ENCODE data around the gene DOCK9. TPM values are rescaled to one million over a fixed set of nuclear protein-coding genes. Genes with fewer than 3 reads are reported as not detected.

Gene DOCK9
- total RNA-seq, 1 experiment from 2014 or later = 36.6 TPM

DNA sequence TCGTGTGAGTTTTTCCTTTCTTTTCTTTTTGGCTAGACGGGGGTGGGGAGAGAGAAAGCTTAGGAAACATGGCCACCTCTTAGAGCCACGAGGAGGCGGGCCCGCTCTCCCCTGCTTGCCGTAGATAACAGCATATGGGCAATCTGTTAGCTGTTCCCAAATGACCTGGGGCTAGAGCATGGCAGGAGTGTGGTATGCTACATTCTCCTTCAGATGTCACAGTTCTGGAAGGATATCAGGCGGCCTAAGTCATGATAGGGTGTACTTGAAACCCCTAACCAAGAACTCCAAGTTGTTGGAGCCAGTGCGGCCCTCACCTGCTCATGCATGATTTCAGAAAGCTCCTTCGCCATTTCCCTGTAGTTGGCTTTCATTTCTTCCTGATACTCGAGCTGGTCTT, 181.1 kb downstream of the DOCK9 start (continued):
- TF ChIP-seq, protein P1, sequence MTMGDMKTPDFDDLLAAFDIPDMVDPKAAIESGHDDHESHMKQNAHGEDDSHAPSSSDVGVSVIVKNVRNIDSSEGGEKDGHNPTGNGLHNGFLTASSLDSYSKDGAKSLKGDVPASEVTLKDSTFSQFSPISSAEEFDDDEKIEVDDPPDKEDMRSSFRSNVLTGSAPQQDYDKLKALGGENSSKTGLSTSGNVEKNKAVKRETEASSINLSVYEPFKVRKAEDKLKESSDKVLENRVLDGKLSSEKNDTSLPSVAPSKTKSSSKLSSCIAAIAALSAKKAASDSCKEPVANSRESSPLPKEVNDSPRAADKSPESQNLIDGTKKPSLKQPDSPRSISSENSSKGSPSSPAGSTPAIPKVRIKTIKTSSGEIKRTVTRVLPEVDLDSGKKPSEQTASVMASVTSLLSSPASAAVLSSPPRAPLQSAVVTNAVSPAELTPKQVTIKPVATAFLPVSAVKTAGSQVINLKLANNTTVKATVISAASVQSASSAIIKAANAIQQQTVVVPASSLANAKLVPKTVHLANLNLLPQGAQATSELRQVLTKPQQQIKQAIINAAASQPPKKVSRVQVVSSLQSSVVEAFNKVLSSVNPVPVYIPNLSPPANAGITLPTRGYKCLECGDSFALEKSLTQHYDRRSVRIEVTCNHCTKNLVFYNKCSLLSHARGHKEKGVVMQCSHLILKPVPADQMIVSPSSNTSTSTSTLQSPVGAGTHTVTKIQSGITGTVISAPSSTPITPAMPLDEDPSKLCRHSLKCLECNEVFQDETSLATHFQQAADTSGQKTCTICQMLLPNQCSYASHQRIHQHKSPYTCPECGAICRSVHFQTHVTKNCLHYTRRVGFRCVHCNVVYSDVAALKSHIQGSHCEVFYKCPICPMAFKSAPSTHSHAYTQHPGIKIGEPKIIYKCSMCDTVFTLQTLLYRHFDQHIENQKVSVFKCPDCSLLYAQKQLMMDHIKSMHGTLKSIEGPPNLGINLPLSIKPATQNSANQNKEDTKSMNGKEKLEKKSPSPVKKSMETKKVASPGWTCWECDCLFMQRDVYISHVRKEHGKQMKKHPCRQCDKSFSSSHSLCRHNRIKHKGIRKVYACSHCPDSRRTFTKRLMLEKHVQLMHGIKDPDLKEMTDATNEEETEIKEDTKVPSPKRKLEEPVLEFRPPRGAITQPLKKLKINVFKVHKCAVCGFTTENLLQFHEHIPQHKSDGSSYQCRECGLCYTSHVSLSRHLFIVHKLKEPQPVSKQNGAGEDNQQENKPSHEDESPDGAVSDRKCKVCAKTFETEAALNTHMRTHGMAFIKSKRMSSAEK (CRISPR knock-in tag; IDR thresholded peaks at IDR 0.05; ENCODE audit: borderline replicate concordance) = no peak
- TF ChIP-seq ESRRA (CRISPR knock-in tag; IDR thresholded peaks at IDR 0.05; ENCODE audit: borderline replicate concordance) = no peak

DNA sequence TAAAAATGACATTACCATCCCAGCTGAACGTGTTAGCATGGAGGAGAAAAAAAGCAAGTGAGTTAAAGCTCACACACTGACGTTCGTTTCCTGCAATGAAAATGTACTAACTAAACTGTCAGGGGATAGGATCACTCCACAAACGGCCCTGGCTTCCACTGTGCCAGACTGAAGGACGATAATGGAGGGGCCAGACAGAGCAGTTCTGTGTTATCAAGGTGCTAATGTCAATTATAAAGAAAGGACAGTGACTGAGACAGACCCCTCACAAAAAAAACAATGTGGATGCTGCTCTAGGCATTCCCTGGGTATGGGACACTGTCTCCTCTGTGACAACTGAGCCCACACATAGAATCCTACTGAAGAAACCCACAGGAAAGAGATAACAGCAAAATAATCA, 181.7 kb downstream of the DOCK9 start:
- CTCF ChIA-PET = interaction anchor here (1.1 to 1.7 kb wide), 3 partner anchors 31 to 233 kb away, joined by 3 to 4 read pairs (median 3); no protein-coding TSS in a partner anchor
- Mint-ChIP-seq H3K27ac (no peak overlapping the region), H3K9me3 (no peaks in the 10 kb centered on the region; the same call in 1 of the 2 replicates), H3K27me3 (ENCODE audit: low read depth) (no peaks in the 10 kb centered on the region), H3K4me3 (no peak overlapping the region), H3K36me3 (peaks cover 6% of the 10 kb centered on the region; the same call in 1 of the 2 replicates), H3K4me1 (no peaks in the 10 kb centered on the region)
- no peak for ATAC-seq
- no peak for TF ChIP-seq TCF7 (CRISPR knock-in tag; IDR thresholded peaks at IDR 0.05; ENCODE audit: low read depth)
- TF ChIP-seq, protein P2, sequence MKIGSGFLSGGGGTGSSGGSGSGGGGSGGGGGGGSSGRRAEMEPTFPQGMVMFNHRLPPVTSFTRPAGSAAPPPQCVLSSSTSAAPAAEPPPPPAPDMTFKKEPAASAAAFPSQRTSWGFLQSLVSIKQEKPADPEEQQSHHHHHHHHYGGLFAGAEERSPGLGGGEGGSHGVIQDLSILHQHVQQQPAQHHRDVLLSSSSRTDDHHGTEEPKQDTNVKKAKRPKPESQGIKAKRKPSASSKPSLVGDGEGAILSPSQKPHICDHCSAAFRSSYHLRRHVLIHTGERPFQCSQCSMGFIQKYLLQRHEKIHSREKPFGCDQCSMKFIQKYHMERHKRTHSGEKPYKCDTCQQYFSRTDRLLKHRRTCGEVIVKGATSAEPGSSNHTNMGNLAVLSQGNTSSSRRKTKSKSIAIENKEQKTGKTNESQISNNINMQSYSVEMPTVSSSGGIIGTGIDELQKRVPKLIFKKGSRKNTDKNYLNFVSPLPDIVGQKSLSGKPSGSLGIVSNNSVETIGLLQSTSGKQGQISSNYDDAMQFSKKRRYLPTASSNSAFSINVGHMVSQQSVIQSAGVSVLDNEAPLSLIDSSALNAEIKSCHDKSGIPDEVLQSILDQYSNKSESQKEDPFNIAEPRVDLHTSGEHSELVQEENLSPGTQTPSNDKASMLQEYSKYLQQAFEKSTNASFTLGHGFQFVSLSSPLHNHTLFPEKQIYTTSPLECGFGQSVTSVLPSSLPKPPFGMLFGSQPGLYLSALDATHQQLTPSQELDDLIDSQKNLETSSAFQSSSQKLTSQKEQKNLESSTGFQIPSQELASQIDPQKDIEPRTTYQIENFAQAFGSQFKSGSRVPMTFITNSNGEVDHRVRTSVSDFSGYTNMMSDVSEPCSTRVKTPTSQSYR (CRISPR knock-in tag; IDR thresholded peaks at IDR 0.05) = no peak
- TF ChIP-seq, protein P3, sequence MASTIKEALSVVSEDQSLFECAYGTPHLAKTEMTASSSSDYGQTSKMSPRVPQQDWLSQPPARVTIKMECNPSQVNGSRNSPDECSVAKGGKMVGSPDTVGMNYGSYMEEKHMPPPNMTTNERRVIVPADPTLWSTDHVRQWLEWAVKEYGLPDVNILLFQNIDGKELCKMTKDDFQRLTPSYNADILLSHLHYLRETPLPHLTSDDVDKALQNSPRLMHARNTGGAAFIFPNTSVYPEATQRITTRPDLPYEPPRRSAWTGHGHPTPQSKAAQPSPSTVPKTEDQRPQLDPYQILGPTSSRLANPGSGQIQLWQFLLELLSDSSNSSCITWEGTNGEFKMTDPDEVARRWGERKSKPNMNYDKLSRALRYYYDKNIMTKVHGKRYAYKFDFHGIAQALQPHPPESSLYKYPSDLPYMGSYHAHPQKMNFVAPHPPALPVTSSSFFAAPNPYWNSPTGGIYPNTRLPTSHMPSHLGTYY (CRISPR knock-in tag; IDR thresholded peaks at IDR 0.05) = no peak
- TF ChIP-seq PRRX2 (CRISPR knock-in tag; IDR thresholded peaks at IDR 0.05) = no peak
- TF ChIP-seq HMGA2 (CRISPR knock-in tag; IDR thresholded peaks at IDR 0.05) = no peak
- TF ChIP-seq ZNF219 (CRISPR knock-in tag; IDR thresholded peaks at IDR 0.05; ENCODE audit: borderline replicate concordance) = no peak
- no peak for TF ChIP-seq CREM (CRISPR knock-in tag; IDR thresholded peaks at IDR 0.05)
- TF ChIP-seq, protein P4, sequence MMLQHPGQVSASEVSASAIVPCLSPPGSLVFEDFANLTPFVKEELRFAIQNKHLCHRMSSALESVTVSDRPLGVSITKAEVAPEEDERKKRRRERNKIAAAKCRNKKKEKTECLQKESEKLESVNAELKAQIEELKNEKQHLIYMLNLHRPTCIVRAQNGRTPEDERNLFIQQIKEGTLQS (CRISPR knock-in tag; conservative IDR thresholded peaks at IDR 0.05) = no peak
- TF ChIP-seq, protein P5, sequence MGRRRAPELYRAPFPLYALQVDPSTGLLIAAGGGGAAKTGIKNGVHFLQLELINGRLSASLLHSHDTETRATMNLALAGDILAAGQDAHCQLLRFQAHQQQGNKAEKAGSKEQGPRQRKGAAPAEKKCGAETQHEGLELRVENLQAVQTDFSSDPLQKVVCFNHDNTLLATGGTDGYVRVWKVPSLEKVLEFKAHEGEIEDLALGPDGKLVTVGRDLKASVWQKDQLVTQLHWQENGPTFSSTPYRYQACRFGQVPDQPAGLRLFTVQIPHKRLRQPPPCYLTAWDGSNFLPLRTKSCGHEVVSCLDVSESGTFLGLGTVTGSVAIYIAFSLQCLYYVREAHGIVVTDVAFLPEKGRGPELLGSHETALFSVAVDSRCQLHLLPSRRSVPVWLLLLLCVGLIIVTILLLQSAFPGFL (CRISPR knock-in tag; IDR thresholded peaks at IDR 0.05; ENCODE audit: borderline replicate concordance) = no peak
- TF ChIP-seq NR3C1 (CRISPR knock-in tag; conservative IDR thresholded peaks at IDR 0.05; ENCODE audit: low read depth) = no peak
- TF ChIP-seq NFYB (CRISPR knock-in tag; conservative IDR thresholded peaks at IDR 0.05; ENCODE audit: low read depth) = no peak
- POLR2A ChIA-PET = interaction anchor here (0.6 kb wide), 1 partner anchor 93 kb away, joined by 3 read pairs; no protein-coding TSS in a partner anchor
- no peak for DNase-seq (ENCODE audit: low spot score)

DNA sequence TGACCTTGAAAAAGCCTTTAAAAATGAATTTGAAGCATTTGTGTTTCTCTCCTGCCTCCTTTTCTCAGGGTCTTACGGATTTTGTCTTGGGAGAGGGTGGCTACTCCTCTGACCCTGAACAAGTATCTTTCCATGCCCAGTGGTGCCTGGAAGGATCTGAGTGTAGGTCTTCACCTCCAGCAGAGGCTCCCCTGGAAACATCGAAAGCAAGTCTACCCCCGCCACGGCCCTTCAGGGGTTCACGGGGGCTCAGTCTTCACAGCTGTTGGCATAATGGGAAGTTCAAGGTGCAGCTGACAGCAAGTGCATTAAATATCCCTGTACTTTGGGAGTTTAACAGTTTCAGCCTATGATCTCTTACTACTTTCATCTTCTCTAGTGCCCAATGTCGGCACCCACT, 182.6 kb downstream of the DOCK9 start:
- Mint-ChIP-seq H3K27ac (no peak overlapping the region), H3K27me3 (ENCODE audit: low read depth) (no peaks in the 10 kb centered on the region), H3K4me1 (no peaks in the 10 kb centered on the region), H3K36me3 (peaks cover 6% of the 10 kb centered on the region; the same call in 1 of the 2 replicates), H3K4me3 (no peak overlapping the region), H3K9me3 (no peaks in the 10 kb centered on the region; the same call in 1 of the 2 replicates)
- ChIA-PET POLR2A (no interaction called here), CTCF (interaction anchor here (1.1 to 2.2 kb wide), 3 partner anchors 12 to 47 kb away, joined by 3 to 12 read pairs (median 4); no protein-coding TSS in a partner anchor)
- no peak for ATAC-seq
- DNase-seq (ENCODE audit: low spot score) = no peak
- TF ChIP-seq GABPB1 (CRISPR knock-in tag; IDR thresholded peaks at IDR 0.05) = no peak
- TF ChIP-seq ZBTB21 (CRISPR knock-in tag; IDR thresholded peaks at IDR 0.05; ENCODE audit: borderline replicate concordance) = no peak
- no peak for TF ChIP-seq JUN (CRISPR knock-in tag; IDR thresholded peaks at IDR 0.05)
- TF ChIP-seq, protein P6, sequence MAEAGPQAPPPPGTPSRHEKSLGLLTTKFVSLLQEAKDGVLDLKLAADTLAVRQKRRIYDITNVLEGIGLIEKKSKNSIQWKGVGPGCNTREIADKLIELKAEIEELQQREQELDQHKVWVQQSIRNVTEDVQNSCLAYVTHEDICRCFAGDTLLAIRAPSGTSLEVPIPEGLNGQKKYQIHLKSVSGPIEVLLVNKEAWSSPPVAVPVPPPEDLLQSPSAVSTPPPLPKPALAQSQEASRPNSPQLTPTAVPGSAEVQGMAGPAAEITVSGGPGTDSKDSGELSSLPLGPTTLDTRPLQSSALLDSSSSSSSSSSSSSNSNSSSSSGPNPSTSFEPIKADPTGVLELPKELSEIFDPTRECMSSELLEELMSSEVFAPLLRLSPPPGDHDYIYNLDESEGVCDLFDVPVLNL (CRISPR knock-in tag; IDR thresholded peaks at IDR 0.05; ENCODE audit: borderline replicate concordance, low read depth) = no peak
- no peak for TF ChIP-seq ZNF671 (CRISPR knock-in tag; IDR thresholded peaks at IDR 0.05)
- no peak for TF ChIP-seq ZNF423 (CRISPR knock-in tag; IDR thresholded peaks at IDR 0.05)
- TF ChIP-seq ESRRA (CRISPR knock-in tag; IDR thresholded peaks at IDR 0.05; ENCODE audit: borderline replicate concordance) = no peak
- TF ChIP-seq, protein P7, sequence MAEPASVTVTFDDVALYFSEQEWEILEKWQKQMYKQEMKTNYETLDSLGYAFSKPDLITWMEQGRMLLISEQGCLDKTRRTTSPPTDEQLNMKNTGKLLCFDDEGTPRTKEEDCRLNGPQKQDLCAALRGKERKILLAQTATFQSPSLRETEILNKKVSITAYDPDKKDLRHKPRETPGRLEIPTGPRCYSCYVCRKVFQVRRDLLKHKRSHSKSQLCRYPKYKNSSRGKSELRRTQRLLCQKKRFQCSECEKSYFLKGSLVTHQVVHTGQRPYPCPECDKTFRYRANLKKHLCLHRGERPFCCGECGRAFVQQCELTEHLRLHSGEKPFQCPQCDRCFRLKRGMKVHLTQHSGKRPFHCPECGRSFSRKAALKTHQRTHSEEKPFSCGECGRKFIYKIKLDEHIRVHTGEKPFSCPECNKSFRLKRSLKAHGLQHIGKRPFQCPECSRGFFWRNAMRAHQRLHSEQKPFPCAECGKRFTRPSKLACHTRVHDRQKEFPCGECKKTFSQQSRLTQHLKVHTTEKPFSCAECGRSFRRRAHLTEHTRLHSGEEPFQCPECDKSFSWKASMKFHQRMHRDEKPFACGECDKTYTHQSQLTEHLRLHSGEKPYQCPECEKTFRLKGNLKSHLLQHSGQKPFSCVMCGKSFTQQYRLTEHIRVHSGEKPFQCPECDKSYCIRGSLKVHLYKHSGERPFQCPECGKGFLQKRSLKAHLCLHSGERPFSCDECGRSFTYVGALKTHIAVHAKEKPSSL (CRISPR knock-in tag; conservative IDR thresholded peaks at IDR 0.05) = no peak

All from WTC11 (cell line).